ENCODE data around the gene KRT16.
"Not testable (repeated sequence)": the region's sequence is repeated elsewhere in the genome, so short reads cannot be mapped to it uniquely, and the experiment has no call there.

Gene KRT16

GRCh38 chr17:41576740-41577139 lies 35.8 kb downstream of the KRT16 start:
- intact Hi-C loops (cut with DNase I): not testable (repeated sequence)

DNA sequence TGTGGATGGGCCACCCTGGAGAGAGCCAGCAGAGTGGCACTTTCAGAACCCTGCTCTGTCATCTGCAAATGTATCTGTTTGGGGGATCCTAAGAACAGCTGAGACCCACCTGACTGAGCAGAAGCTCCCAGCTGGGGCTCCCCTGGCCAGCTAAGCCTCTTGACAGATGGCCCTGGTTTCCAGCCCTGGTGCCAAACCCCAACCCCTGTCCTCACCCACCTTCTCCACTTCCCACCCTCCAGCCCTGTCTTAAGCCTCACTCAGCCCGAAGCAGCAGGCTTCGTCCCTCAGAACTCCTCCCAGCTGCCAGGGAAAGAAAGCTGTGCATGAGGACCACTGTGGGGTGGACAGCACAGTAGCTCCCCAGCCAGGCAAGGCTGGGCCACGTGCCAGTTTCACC lies 37.2 kb downstream of the KRT16 start:
- no peak for DNase-seq
- intact Hi-C loops (cut with DNase I): no loop called here

More at GRCh38 chr17:41576740-41577139, 35.8 kb downstream of the KRT16 start:
- peak in 1 of 42 donors; percentile 25 for DNase-seq

- intact Hi-C loops (cut with DNase I): no loop called here
- no peak for DNase-seq
Observed at GRCh38 chr17:41571561-41572434, 40.8 kb downstream of the KRT16 start, which contains the start of gene KRT9. KRT9 (minus strand) TSS chr17:41572059; CDS start chr17:41571992, 67 bp downstream.

- intact Hi-C loops (cut with DNase I): no loop called here
- no peak for DNase-seq
Observed at GRCh38 chr17:41567317-41567716, 45.2 kb downstream of the KRT16 start.

- intact Hi-C loops (cut with DNase I): no loop called here
- no peak for DNase-seq
Observed at GRCh38 chr17:41565338-41565737, 47.2 kb downstream of the KRT16 start.

- no peak for DNase-seq
- intact Hi-C loops (cut with DNase I): no loop called here
Observed at GRCh38 chr17:41563607-41564170, 48.9 kb downstream of the KRT16 start.

GRCh38 chr17:41561554-41561953 lies 51.0 kb downstream of the KRT16 start:
- DNase-seq: no peak
- intact Hi-C loops (cut with DNase I): no loop called here

Data from head of caudate nucleus (tissue), 42 donors.